Measurements from ENCODE around the gene ARL15. TPM values are rescaled to one million over a fixed set of nuclear protein-coding genes. Genes with fewer than 3 reads are reported as not detected.

Gene ARL15
- total RNA-seq, 1 experiment from 2014 or later: 18.3 TPM

DNA sequence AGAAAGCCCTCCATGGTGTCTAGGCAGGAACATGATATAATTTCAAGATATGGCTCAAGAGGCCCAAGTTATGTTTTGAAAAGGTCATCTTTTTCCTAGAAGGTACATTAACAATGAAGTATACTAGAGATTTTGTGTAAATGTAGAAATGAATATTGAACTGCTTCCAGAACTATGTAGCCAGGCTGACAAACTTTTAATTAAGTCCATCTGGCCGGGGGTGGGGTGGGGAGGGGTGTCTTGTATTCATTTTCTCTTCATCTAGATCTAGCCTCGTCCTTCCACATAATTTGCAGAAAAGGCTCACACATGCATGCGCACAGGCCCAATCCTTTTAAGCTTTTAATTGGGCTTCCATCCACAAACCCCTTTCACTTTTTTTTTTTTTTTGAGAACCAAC is 323.3 kb downstream of the ARL15 start:
- Histone ChIP-seq H3K27me3 (replicated peaks; ENCODE audit: insufficient read depth, low read depth, low read length, poor library complexity) (no peaks in the 10 kb centered on the region), H3K4me3 (ENCODE audit: low read depth, low read length, poor library complexity, severe bottlenecking) (no peak overlapping the region), H3K27ac (ENCODE audit: low read depth, low read length, poor library complexity, severe bottlenecking) (no peak overlapping the region), H3K4me1 (ENCODE audit: insufficient read depth, low read length, poor library complexity, severe bottlenecking) (no peaks in the 10 kb centered on the region), H3K36me3 (ENCODE audit: insufficient read depth, low read length, poor library complexity, severe bottlenecking) (no peaks in the 10 kb centered on the region), H3K9me3 (ENCODE audit: low read depth, low read length, poor library complexity, severe bottlenecking) (no peaks in the 10 kb centered on the region)
- ChIA-PET POLR2A (ENCODE audit: low non-redundant PET) (no interaction called here), CTCF (no interaction called here)
- no TSS peak for BruUV-seq (replicated peaks)
- DNase-seq (ENCODE audit: low spot score): no peak
- TF ChIP-seq, protein P1, sequence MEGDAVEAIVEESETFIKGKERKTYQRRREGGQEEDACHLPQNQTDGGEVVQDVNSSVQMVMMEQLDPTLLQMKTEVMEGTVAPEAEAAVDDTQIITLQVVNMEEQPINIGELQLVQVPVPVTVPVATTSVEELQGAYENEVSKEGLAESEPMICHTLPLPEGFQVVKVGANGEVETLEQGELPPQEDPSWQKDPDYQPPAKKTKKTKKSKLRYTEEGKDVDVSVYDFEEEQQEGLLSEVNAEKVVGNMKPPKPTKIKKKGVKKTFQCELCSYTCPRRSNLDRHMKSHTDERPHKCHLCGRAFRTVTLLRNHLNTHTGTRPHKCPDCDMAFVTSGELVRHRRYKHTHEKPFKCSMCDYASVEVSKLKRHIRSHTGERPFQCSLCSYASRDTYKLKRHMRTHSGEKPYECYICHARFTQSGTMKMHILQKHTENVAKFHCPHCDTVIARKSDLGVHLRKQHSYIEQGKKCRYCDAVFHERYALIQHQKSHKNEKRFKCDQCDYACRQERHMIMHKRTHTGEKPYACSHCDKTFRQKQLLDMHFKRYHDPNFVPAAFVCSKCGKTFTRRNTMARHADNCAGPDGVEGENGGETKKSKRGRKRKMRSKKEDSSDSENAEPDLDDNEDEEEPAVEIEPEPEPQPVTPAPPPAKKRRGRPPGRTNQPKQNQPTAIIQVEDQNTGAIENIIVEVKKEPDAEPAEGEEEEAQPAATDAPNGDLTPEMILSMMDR (conservative IDR thresholded peaks at IDR 0.05; ENCODE audit: low read depth, low read length): no peak
- TF ChIP-seq EZH2 (IDR thresholded peaks at IDR 0.05; ENCODE audit: borderline replicate concordance, low read depth, low read length, poor library complexity, severe bottlenecking): no peak
- intact Hi-C loops (cut with micrococcal nuclease; ENCODE audit: unreplicated experiment): no loop called here

- Histone ChIP-seq H3K27ac (ENCODE audit: low read depth, low read length, poor library complexity, severe bottlenecking) (no peak overlapping the region), H3K36me3 (ENCODE audit: insufficient read depth, low read length, poor library complexity, severe bottlenecking) (no peaks in the 10 kb centered on the region), H3K9me3 (ENCODE audit: low read depth, low read length, poor library complexity, severe bottlenecking) (no peaks in the 10 kb centered on the region), H3K4me1 (ENCODE audit: insufficient read depth, low read length, poor library complexity, severe bottlenecking) (no peaks in the 10 kb centered on the region), H3K27me3 (replicated peaks; ENCODE audit: insufficient read depth, low read depth, low read length, poor library complexity) (no peaks in the 10 kb centered on the region), H3K4me3 (ENCODE audit: low read depth, low read length, poor library complexity, severe bottlenecking) (no peak overlapping the region)
- TF ChIP-seq, protein P1 (conservative IDR thresholded peaks at IDR 0.05; ENCODE audit: low read depth, low read length): no peak
- no peak for TF ChIP-seq EZH2 (IDR thresholded peaks at IDR 0.05; ENCODE audit: borderline replicate concordance, low read depth, low read length, poor library complexity, severe bottlenecking)
- ChIA-PET POLR2A (ENCODE audit: low non-redundant PET) (no interaction called here), CTCF (no interaction called here)
- no peak for DNase-seq (ENCODE audit: low spot score)
- intact Hi-C loops (cut with micrococcal nuclease; ENCODE audit: unreplicated experiment): no loop called here
- BruUV-seq (replicated peaks): no TSS peak
These were observed 324.6 kb downstream of the ARL15 start for GRCh38 chr5:53985796-53986195.

DNA sequence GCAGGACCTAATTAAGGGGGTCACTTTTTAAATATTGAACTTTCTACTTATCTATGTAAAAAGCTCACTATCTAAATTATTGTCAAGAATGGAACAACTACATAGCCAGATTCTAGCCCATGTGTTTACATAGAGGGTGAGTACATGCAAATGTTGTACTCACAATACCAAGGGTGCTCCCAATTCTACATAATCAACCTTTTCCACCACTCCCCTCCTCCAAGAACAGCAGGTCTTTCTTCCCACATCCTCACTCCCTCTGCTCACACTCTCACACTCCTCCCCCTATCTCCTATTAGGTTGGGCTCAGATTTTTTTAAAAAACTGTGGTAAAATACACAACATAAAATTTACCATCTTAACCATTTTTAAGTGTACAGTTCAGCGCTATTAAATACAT is 325.4 kb downstream of the ARL15 start:
- no peaks in the 10 kb centered on the region for H3K27me3 ChIP-seq (replicated peaks; ENCODE audit: insufficient read depth, low read depth, low read length, poor library complexity)
- TF ChIP-seq, protein P1 (conservative IDR thresholded peaks at IDR 0.05; ENCODE audit: low read depth, low read length): no peak
- TF ChIP-seq EZH2 (IDR thresholded peaks at IDR 0.05; ENCODE audit: borderline replicate concordance, low read depth, low read length, poor library complexity, severe bottlenecking): no peak
- ChIA-PET POLR2A (ENCODE audit: low non-redundant PET) (no interaction called here), CTCF (no interaction called here)
- no peaks in the 10 kb centered on the region for H3K4me1 ChIP-seq (ENCODE audit: insufficient read depth, low read length, poor library complexity, severe bottlenecking)
- no peak for DNase-seq (ENCODE audit: low spot score)
- H3K9me3 ChIP-seq (ENCODE audit: low read depth, low read length, poor library complexity, severe bottlenecking): no peaks in the 10 kb centered on the region
- H3K27ac ChIP-seq (ENCODE audit: low read depth, low read length, poor library complexity, severe bottlenecking): no peak overlapping the region
- no peaks in the 10 kb centered on the region for H3K36me3 ChIP-seq (ENCODE audit: insufficient read depth, low read length, poor library complexity, severe bottlenecking)
- intact Hi-C loops (cut with micrococcal nuclease; ENCODE audit: unreplicated experiment): no loop called here
- no peak overlapping the region for H3K4me3 ChIP-seq (ENCODE audit: low read depth, low read length, poor library complexity, severe bottlenecking)
- BruUV-seq (replicated peaks): no TSS peak
